Measurements from ENCODE around the gene TTLL10.

The TTLL10 gene

DNA sequence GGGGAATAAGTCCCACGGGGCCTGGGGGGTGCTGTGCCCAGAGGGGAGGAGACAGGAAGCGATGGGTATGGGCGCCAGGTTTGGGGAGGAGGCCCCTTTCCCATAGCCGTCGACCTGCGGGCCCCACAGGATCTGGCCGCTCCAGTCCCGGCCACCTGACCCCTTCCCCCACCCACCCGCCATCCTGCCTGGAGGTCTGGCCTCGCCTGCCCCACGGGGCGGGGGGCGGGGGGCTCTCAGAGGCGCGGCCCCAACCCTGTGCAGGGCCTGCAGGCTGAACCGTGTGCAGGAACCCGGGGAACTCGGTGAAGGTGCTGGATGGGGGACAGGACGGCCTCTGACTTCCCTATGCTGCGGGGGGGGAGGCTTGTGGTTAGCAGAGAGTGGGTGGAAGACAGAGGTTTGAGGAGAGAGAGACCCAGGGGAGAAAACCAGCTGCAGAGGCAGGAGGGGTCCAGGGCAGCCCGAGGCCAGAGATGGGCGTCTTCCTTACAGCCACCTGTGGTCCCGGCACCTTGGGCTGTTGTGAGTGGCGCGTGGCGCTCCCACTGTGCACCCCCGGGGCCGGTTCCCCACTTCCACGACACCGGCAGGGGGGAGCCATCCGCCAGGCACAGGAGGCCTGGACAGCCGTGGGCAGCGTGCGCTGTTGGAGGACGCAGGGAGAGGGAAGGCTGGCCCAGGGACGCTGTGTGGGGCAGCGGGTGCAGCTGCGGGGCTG, 35.2 kb downstream of the TTLL10 start:
- DNase-seq, result no peak

GRCh38 chr1:1210726-1211540, 37.3 kb downstream of the TTLL10 start:
- no peak for DNase-seq

- DNase-seq, result no peak
Measured at GRCh38 chr1:1211541-1212441, 38.1 kb downstream of the TTLL10 start.

GRCh38 chr1:1212780-1213344, 39.2 kb downstream of the TTLL10 start:
- no peak for DNase-seq

DNA sequence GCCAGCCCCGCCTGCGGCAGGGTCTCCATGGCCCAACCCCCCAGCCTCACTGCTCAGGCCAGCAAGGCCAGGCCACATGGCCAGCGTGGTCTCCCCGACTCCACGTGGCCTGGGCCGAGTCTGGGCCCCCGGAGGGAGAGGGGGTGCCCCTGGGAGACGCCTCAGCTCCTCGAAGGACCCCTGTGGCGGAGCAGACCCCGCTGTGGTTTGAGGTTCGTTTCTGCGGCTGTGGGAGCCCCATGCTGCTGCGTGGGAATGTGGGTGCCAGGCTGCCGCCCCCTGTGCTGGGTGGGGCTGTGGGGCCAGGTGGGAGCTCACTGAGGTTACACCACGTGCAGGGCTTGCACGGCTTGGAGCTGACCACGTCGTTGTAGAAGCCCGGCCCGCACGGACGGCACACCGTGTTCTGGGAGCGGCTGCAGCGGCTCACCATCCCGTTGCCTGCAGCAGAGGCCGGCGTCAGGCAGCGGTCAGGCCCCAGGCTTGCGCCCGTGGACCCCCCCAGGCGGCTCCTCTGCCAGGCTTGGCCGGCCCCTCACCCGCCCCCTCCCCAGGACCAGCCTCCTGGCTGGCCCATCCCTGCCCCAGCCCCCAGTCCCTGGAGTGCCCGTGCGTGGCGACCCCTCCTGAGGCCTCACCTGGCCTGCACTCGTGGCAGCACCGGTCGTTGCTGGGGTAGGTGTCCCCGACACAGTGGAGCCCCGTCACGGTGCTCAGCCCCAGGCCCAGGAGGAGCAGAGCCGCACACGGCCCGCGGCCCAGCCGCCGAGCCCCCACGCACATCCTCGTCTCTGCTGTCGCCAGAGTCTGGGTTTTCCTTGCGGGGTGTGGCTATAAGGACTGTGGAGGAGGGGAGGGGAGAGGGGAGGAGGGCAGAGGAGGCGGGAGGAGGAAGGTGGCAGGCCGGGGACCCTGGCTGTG, 39.9 kb downstream of the TTLL10 start, which contains the start of gene TNFRSF4:
TNFRSF4 (minus strand) TSS at position 809 of the 921 bp plus-strand sequence; CDS start at position 783, 26 bp downstream.
- DNase-seq, result no peak

DNA sequence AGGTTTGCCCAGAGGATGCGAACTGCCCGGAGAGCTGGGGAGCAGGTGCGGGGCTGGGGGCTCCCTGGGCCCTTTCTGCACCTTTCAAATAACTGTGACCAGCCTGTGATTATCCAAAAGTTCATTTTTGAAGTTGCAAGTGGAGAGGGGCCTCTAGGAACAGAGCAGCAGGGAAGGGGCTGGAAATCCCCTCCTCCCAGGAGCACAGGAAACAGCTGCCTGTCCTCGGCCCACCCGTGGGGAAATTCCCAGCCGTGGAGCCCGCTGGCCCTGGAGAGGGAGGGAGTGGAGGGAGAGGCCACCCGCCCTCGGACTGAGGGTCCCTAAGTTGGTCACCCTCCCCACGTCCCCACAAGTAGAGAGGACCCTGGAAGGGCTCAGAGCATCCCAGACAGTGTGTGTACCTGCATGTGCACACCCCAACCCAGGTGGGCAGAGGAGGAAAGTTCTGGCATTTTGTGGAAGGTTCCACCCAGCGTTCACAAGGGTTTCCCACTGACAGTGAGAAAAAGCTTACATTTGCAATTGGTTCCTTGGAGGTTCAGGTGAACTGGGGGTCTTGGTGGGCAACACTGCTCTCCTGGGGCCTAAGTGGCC, 41.5 kb downstream of the TTLL10 start:
- DNase-seq, result no peak

- no peak for DNase-seq
Measured at GRCh38 chr1:1215881-1216605, 42.4 kb downstream of the TTLL10 start.

- DNase-seq, result no peak
Measured at GRCh38 chr1:1216770-1217620, 43.3 kb downstream of the TTLL10 start.

DNA sequence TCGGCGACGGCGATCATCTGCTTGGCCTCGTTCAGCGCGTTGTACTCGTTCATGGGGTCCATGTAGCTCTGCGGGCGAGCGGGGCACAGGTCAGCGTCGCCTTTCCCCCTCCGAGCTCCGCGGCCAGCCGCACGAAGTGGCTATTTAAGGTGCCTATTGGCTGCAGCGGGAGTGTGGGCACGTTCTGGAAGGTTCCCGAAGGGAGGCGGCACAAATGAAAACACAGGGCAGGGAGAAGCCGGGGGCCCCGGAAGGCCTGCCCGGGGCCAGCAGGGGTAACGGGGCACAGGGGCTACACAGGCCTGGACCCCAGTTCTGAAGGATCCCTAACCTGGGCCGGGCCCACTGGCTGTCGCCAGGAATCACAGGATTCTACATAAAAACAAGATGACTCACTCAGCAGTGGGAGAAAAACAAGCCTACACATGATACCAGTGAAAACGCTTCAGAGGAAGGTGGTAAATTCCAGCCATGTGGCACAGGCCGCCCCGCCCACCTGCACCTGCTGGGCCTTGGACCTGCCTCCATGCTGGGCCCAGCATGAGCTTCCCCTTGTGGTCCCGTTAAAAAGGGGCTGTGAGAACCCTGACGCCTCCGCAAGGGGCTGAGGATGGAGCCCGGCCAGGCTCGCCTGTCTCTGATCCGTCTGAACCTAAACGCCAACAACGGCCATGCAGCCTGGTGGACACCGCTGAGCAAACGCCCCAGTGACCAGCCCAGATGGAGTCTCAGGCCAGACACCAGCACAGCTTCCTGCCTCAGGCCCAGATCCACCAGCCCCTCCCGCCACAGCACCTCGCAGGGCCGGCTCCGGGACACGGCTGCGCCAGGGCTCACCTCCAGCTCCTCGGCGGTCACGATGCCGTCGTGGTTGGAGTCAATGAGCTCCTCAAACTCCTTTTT, 44.2 kb downstream of the TTLL10 start:
- DNase-seq, result no peak

DNA sequence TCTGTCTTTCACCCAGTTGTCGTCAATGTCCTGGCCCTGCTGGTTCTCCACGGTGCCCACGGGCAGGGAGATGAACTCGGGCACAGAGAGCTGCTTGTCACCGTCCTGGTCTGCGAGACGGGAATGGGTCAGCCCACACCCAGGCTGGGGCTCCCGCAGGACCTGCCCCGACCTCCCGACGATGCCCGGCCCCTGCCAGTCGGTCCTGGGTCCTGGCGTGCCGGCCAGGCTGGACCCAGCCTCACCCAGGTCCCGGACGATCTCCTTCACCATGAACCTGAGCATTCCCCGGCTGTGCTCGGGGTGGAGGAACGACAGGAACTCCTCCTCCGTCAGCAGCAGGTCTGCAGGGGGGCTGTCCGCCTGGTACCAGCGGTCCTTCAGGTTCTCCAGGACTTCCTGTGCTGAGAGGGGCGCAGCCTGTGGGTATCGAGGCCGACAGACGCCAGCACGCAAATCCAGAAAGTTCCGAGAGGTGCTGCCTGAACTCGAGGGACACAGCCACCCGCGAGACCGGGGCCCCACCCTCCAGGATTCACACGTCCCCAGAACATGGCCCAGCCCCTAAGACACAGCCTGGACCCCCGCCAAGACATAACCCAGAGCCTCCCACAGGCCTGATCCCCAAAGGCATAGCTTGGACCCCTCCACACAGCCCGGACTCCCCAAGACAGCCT, 45.0 kb downstream of the TTLL10 start:
- DNase-seq, result no peak

- DNase-seq, result no peak
Measured at GRCh38 chr1:1219341-1219740, 45.7 kb downstream of the TTLL10 start.

GRCh38 chr1:1220197-1220596, 46.5 kb downstream of the TTLL10 start:
- no peak for DNase-seq

GRCh38 chr1:1221887-1222574, 48.4 kb downstream of the TTLL10 start:
- no peak for DNase-seq

GRCh38 chr1:1222575-1223225, 49.0 kb downstream of the TTLL10 start:
- no peak for DNase-seq

DNA sequence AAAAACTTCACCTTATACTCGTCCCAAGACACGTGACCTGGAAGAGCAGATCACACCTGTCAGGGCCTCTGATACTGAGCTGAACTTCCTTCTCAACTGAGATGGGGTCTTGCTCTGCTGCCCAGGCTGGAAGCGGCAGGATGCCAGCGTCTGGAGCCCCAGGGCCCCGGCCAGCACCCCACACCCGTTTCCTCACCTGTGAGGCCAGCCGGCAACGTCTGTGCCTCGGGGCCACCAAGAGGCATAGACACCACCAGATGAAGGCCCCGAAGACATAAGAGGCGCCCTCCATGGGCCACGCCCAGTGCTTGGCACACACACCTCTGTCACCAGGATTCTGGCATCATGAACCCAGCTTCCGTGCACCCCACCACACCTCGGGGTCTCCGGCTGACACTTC, 49.6 kb downstream of the TTLL10 start:
- no peak for DNase-seq

DNA sequence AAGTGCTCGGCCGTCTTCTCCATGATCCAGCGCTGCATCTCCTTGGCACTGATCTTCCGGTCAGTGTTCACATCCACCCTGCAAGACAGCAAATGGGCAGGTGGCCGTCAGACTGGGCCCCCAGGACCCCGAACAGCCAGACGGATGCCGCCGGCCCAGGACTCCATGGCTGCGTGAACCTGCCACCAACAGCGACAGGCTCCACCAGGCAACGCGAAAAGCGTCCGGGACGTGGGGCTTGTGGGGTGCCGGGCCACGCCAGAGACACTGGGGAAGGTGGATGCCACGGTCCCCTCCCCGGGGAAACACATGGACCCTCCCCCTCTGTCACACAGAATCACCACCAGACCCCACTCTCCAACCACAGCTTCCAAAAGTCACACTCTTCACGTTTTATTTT, 50.2 kb downstream of the TTLL10 start:
- DNase-seq, result no peak

Data from NCI-H1436 (cell line).